Transverse colon (tissue), 4 donors: ENCODE data around the gene RNASE9. TPM values are rescaled to one million over a fixed set of nuclear protein-coding genes. Genes with fewer than 3 reads are reported as not detected.
"Not testable (repeated sequence)": the region's sequence is repeated elsewhere in the genome, so short reads cannot be mapped to it uniquely, and the experiment has no call there.

ENCODE experiments used
- DNase-seq: peaks from one replicate; pipeline ENCODE4 v3.0.0-alpha.2; 2019
- H3K27ac ChIP-seq, 4 donors: fragments of 200-600 bp; sonication (generic); 2 replicates each; pipeline ENCODE4 v1.5.1; 2016 to 2018; ENCODE audit warnings: inconsistent platforms in 4 of 4
- H3K27me3 ChIP-seq: fragments of 200-600 bp; sonication (generic); 2 replicates; pipeline ENCODE4 v1.5.1; 2017; ENCODE audit warnings: inconsistent platforms
- H3K36me3 ChIP-seq, 4 donors: fragments of 200-600 bp; sonication (generic); 2 replicates each; pipeline ENCODE4 v1.5.1; 2017 to 2019; ENCODE audit warnings: inconsistent platforms in 4 of 4
- H3K4me1 ChIP-seq, 4 donors: fragments of 200-600 bp; sonication (generic); 2 replicates each; pipeline ENCODE4 v1.5.1; 2017 to 2020; ENCODE audit warnings: inconsistent platforms in 4 of 4
- H3K4me3 ChIP-seq, 4 donors: fragments of 200-600 bp; sonication (generic); 1 replicate in 1 of 4; 2 replicates in 3 of 4; pipeline versions ENCODE4 v1.5.1 to v1.6.1; 2017 to 2019; ENCODE audit warnings: inconsistent platforms in 4 of 4
- H3K9me3 ChIP-seq, 2 donors: fragments of 200-600 bp; sonication (generic); 2 replicates each; pipeline ENCODE4 v1.5.1; 2017 to 2019; ENCODE audit warnings: inconsistent platforms in 2 of 2
- EP300 ChIP-seq: sonication (generic); formaldehyde crosslinking; IDR thresholded peaks from one replicate; pipeline ENCODE4 v1.6.1; 2017; ENCODE audit warnings: antibody characterized with exemption, low read depth
- POLR2A ChIP-seq: fragments of 450-650 bp; IDR thresholded peaks from one replicate; pipeline ENCODE4 v1.6.1; 2016; ENCODE audit warnings: antibody characterized with exemption, mild to moderate bottlenecking, moderate library complexity
- POLR2AphosphoS5 ChIP-seq, 3 donors: sonication (generic); formaldehyde crosslinking; IDR thresholded peaks; one replicate each; pipeline ENCODE4 v1.6.1; 2016; ENCODE audit warnings: antibody characterized with exemption in 3 of 3
- WGBS, 2 donors: methylation state at CpG; one replicate each; pipeline ENCODE4 v1.1.5; 2018; ENCODE audit warnings: low coverage in 1 of 2; 5-methylcytosine and 5-hydroxymethylcytosine counted together
- in situ Hi-C, 4 donors: fragments of 200-750 bp; cut with MboI; loops; one replicate each; pipeline versions ENCODE4 v1.15.0 to v1.15.1; 2017; ENCODE audit warnings: low sequenced_read_pairs in 3 of 4, low pct_ligation_motif_present in 1 of 4, low pct_unique_long_range_greater_than_20kb in 1 of 4
- intact Hi-C: fragments of 100-400 bp; cut with DNase I; formaldehyde crosslinking; loops from one replicate; pipeline ENCODE4 v1.15.1; 2023; ENCODE audit warnings: low total_unique reads
- total RNA-seq, 4 donors: library from RNA; depleted of rRNA; stranded (reverse); fragments of >200 nt; gene quantifications; one replicate each; pipeline ENCODE4 v1.1.0, GENCODE V29; 2016
- TF ChIP-seq, protein P1 (sequence below), 5 experiments: fragments of 200-600 bp in 3 of 5; fragments of 450-650 bp in 2 of 5; sonication (generic) in 3 of 5; IDR thresholded peaks; 1 replicate in 2 of 5; 2 replicates in 3 of 5; pipeline ENCODE4 v1.5.1; 2016 to 2017; ENCODE audit warnings: antibody characterized with exemption in 5 of 5, inconsistent platforms in 3 of 5, mild to moderate bottlenecking in 2 of 5, moderate library complexity in 1 of 5

Gene RNASE9
- total RNA-seq, 4 donors from 2014 or later = not detected

DNA sequence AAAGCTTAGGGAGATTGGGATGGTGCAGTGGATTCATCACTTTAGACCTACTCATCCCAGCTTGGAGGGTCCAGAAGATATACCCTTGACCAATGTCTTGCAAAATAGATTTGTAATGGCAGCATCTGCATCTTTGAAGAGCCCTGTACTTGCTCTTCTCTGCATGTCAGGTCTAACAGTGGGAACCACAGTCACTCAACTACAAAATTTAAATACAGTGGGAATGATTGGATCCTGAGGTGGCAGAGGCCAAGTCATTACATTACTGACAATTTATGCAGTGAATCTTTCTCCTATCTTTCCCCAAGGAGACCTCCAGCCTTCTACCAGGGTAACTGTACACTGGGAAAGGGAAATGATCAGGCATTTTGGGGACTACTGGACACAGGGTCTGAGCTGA lies 8.2 kb upstream of the RNASE9 start:
- Histone ChIP-seq H3K27me3 (no peaks in the 10 kb centered on the region), H3K4me1 (no peaks in the 10 kb centered on the region), H3K27ac (no peak overlapping the region), H3K36me3 (no peaks in the 10 kb centered on the region), H3K9me3 (peaks cover 9% of the 10 kb centered on the region in 2 donors), H3K4me3 (no peak overlapping the region)
- in situ Hi-C loops = no loop called here
- TF ChIP-seq POLR2AphosphoS5 (IDR thresholded peaks at IDR 0.05) (no peak), POLR2A (no peak), EP300 (no peak)
- TF ChIP-seq, protein P1, sequence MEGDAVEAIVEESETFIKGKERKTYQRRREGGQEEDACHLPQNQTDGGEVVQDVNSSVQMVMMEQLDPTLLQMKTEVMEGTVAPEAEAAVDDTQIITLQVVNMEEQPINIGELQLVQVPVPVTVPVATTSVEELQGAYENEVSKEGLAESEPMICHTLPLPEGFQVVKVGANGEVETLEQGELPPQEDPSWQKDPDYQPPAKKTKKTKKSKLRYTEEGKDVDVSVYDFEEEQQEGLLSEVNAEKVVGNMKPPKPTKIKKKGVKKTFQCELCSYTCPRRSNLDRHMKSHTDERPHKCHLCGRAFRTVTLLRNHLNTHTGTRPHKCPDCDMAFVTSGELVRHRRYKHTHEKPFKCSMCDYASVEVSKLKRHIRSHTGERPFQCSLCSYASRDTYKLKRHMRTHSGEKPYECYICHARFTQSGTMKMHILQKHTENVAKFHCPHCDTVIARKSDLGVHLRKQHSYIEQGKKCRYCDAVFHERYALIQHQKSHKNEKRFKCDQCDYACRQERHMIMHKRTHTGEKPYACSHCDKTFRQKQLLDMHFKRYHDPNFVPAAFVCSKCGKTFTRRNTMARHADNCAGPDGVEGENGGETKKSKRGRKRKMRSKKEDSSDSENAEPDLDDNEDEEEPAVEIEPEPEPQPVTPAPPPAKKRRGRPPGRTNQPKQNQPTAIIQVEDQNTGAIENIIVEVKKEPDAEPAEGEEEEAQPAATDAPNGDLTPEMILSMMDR (IDR thresholded peaks at IDR 0.05) = no peak
- DNase-seq = no peak
- intact Hi-C loops = no loop called here

DNA sequence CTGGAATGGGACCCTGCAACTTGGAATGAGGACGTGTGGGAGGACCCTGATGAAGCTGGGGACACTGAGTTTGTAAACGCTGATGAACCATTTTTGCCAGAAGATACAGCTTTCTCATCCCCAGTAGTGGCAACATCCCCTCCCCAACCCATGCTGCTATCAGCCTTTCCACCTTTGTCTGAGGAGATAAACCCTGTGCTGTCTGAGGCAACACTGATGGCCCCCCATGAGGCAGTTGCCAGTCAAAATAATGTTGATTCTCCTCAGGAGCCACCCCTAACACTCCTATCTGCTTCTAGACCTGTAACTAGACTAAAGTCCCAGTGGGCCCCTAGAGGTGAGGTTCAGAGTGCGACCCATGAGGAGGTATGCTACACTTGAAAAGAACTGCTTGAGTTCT lies 7.5 kb upstream of the RNASE9 start:
- H3K36me3 ChIP-seq = no peaks in the 10 kb centered on the region

DNA sequence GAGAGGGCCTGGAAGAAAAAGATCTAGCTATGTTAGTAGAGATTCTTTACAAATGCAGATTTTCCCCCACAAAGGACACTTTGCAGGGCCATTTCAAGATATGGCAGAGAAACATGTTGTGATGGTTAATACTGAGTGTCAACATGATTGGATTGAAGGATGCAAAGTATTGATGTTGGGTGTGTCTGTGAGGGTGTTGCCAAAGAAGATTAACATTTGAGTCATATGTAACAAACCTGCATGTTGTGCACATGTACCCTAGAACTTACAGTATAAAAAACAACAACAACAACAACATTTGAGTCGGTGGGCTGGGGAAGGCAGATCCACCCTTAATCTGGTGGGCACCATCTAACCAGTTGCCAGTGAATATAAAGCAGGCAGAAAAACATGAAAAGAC lies 6.4 kb upstream of the RNASE9 start:
- DNase-seq, H3K27me3 ChIP-seq, H3K36me3 ChIP-seq, H3K9me3 ChIP-seq, intact Hi-C loops, in situ Hi-C loops, H3K4me3 ChIP-seq, H3K27ac ChIP-seq, H3K4me1 ChIP-seq: not testable (repeated sequence)
- WGBS, 2 donors = 72 to 100% methylated on average over 1 of the region's 1 CpG

More for the DNA sequence above, 7.5 kb upstream of the RNASE9 start:
- DNase-seq = no peak
- Histone ChIP-seq H3K4me1 (no peaks in the 10 kb centered on the region), H3K27ac (no peak overlapping the region), H3K9me3 (peaks cover 9% of the 10 kb centered on the region in 2 donors), H3K27me3 (no peaks in the 10 kb centered on the region), H3K4me3 (no peak overlapping the region)
- in situ Hi-C loops = no loop called here
- TF ChIP-seq, protein P1 (IDR thresholded peaks at IDR 0.05) = no peak
- TF ChIP-seq EP300 (no peak), POLR2AphosphoS5 (IDR thresholded peaks at IDR 0.05) (no peak), POLR2A (no peak)
- 71 to 77% methylated on average over 2 to 3 of the region's 3 CpGs for WGBS, 2 donors
- intact Hi-C loops = no loop called here

DNA sequence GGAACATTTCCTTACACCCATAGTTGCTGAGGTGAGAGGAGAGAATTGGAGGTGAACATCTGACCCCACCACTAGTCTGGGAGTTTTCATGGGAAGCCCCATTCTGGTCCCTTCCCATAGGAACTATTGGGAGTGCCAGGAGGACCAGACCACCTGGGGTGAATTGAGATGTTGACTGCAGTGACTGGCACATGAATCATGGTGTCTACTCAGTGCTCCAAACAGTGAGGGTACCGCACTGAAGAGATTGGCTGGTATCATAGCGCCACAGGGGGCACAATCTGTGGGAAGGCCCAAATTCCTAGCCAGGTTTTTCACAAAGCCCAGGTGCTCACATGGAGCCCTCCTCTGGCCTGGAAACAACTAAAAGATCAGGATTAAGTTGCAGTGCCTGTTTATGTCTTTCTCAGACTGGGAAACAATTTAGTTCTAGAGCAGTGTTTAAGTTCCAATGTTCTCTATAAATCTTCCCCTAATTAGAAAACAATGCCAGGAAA lies 3.7 kb upstream of the RNASE9 start:
- Histone ChIP-seq H3K9me3 (peaks cover 9% of the 10 kb centered on the region in 2 donors), H3K4me3 (no peak overlapping the region), H3K27ac (no peak overlapping the region), H3K27me3 (no peaks in the 10 kb centered on the region), H3K36me3 (no peaks in the 10 kb centered on the region), H3K4me1 (no peaks in the 10 kb centered on the region)
- in situ Hi-C loops = no loop called here
- no peak for TF ChIP-seq POLR2AphosphoS5 (IDR thresholded peaks at IDR 0.05)
- no peak for DNase-seq
- intact Hi-C loops = no loop called here
- WGBS, 2 donors = 75% methylated on average over 1 of the region's 2 CpGs; no CpG with 5 or more reads in 1 of the 2 donors

DNA sequence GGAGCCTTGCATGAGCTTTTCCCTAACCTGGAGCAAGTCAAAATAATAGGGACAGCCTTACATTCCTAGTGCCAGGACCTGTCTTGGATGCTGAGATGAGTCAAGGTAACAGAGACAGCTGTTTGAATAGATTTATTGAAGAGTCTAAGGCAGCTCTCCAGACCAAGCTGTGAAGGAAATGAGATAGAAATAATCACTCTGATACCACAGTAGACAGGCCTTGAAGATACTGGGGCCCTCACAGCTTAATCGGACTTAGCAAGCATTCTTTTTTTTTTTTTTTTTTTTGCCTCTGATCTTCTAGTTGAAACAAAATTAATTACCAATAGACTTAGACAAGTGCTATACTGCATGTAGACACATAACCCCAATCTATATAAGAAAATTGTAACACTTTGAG lies 3.1 kb upstream of the RNASE9 start:
- Histone ChIP-seq H3K36me3 (no peaks in the 10 kb centered on the region), H3K27me3 (no peaks in the 10 kb centered on the region), H3K4me1 (no peaks in the 10 kb centered on the region), H3K27ac (no peak overlapping the region), H3K4me3 (no peak overlapping the region), H3K9me3 (peaks cover 4 to 6% of the 10 kb centered on the region in 2 donors)
- in situ Hi-C loops (no loop called here), intact Hi-C loops (no loop called here)
- 89 to 97% methylated on average over 1 of the region's 1 CpG for WGBS, 2 donors
- no peak for DNase-seq
- TF ChIP-seq POLR2AphosphoS5 (IDR thresholded peaks at IDR 0.05) = no peak
- no peak for TF ChIP-seq POLR2A
- no peak for TF ChIP-seq EP300
- TF ChIP-seq, protein P1 (IDR thresholded peaks at IDR 0.05) = no peak
